ENCODE data around the gene IL1F10. TPM values are rescaled to one million over a fixed set of nuclear protein-coding genes. Genes with fewer than 3 reads are reported as not detected.

The IL1F10 gene
- total and polyA plus RNA-seq, 2 of the 8 experiments (the other 6 are each of a cell fraction or from before 2014, with no cell fraction given): not detected

DNA sequence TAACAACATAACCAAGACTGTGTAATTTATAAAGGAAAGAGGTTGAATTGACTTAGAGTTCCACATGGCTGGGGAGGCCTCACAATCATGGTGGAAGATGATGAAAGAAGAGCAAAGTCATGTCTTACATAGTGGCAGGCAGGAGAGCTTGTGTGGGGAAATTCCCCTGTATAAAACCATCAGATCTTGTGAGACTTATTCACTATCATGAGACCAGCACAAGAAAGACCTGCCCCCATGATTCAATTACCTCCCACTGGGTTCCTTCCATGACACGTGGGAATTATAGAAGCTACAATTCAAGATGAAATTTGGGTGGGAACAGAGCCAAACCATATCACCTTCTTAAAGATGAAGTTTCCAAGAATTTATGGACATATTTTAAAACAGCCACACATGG is 11.2 kb upstream of the IL1F10 start (continued):
- TF ChIP-seq SUZ12 (IDR thresholded peaks at IDR 0.05; ENCODE audit: low read length) (no peak), RFX5 (IDR thresholded peaks at IDR 0.05; ENCODE audit: borderline replicate concordance, low read depth, low read length) (no peak), ZNF274 (IDR thresholded peaks at IDR 0.05; ENCODE audit: borderline replicate concordance, extremely low read depth, low read length) (no peak), TAF1 (IDR thresholded peaks at IDR 0.05; ENCODE audit: low read depth, low read length) (no peak)
- TF ChIP-seq, protein P1, sequence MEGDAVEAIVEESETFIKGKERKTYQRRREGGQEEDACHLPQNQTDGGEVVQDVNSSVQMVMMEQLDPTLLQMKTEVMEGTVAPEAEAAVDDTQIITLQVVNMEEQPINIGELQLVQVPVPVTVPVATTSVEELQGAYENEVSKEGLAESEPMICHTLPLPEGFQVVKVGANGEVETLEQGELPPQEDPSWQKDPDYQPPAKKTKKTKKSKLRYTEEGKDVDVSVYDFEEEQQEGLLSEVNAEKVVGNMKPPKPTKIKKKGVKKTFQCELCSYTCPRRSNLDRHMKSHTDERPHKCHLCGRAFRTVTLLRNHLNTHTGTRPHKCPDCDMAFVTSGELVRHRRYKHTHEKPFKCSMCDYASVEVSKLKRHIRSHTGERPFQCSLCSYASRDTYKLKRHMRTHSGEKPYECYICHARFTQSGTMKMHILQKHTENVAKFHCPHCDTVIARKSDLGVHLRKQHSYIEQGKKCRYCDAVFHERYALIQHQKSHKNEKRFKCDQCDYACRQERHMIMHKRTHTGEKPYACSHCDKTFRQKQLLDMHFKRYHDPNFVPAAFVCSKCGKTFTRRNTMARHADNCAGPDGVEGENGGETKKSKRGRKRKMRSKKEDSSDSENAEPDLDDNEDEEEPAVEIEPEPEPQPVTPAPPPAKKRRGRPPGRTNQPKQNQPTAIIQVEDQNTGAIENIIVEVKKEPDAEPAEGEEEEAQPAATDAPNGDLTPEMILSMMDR (IDR thresholded peaks at IDR 0.05; ENCODE audit: control extremely low read depth in 1 of 3, insufficient read depth in 1 of 3, low read depth in 1 of 3, low read length in 3 of 3): no peak
